WERI-Rb-1 (cell line): ENCODE results near the gene SNTA1.

Experiments
- DNase-seq: peaks from one replicate; pipeline ENCODE4 v3.0.0-alpha.2; 2020
- H3K27ac ChIP-seq: fragments of 250-450 bp; sonication (Bioruptor Pico); 2 replicates; pipeline ENCODE4 v1.5.1; 2020; ENCODE audit warnings: mild to moderate bottlenecking, moderate library complexity
- H3K27me3 ChIP-seq: fragments of 250-450 bp; sonication (Bioruptor Pico); 2 replicates; pipeline ENCODE4 v1.5.1; 2021; ENCODE audit warnings: mild to moderate bottlenecking, low read depth, moderate library complexity; ENCODE audit not compliant: insufficient read depth, severe bottlenecking
- H3K36me3 ChIP-seq: fragments of 250-450 bp; sonication (Bioruptor Pico); 2 replicates; pipeline ENCODE4 v1.5.1; 2020; ENCODE audit warnings: mild to moderate bottlenecking, moderate library complexity
- H3K4me3 ChIP-seq: 2 replicates; pipeline ENCODE4 v1.5.1; 2011; ENCODE audit warnings: low read depth, mild to moderate bottlenecking, control low read depth, low read length
- H3K9me3 ChIP-seq: fragments of 250-450 bp; sonication (Bioruptor Pico); 2 replicates; pipeline ENCODE4 v1.5.1; 2021; ENCODE audit warnings: mild to moderate bottlenecking, moderate library complexity; ENCODE audit not compliant: severe bottlenecking
- CTCF ChIP-seq: IDR thresholded peaks from 2 replicates; pipeline ENCODE4 v1.5.1; 2011; ENCODE audit warnings: low read depth, mild to moderate bottlenecking, control low read depth, inconsistent platforms, low read length

Gene SNTA1

GRCh38 chr20:33475381-33476152 lies 32.0 kb upstream of the SNTA1 start:
- Histone ChIP-seq H3K4me3 (peak overlapping the region; percentile 13), H3K9me3 (no peaks in the 10 kb centered on the region), H3K27me3 (no peaks in the 10 kb centered on the region), H3K36me3 (no peaks in the 10 kb centered on the region), H3K27ac (peak overlapping the region; percentile 88)
- TF ChIP-seq CTCF = no peak
- peak; percentile 86 for DNase-seq

GRCh38 chr20:33474963-33475362 lies 31.4 kb upstream of the SNTA1 start:
- no peaks in the 10 kb centered on the region for H3K36me3 ChIP-seq
- no peaks in the 10 kb centered on the region for H3K27me3 ChIP-seq
- no peaks in the 10 kb centered on the region for H3K9me3 ChIP-seq
- no peak for DNase-seq
- peak overlapping the region; percentile 88 for H3K27ac ChIP-seq
- no peak for TF ChIP-seq CTCF
- H3K4me3 ChIP-seq = no peak overlapping the region; the same call in 1 of the 2 replicates

GRCh38 chr20:33474097-33474873 lies 30.7 kb upstream of the SNTA1 start:
- H3K27ac ChIP-seq = peak overlapping the region; percentile 88
- no peaks in the 10 kb centered on the region for H3K27me3 ChIP-seq
- DNase-seq = peak; percentile 42
- TF ChIP-seq CTCF = no peak
- H3K9me3 ChIP-seq = no peaks in the 10 kb centered on the region
- H3K36me3 ChIP-seq = no peaks in the 10 kb centered on the region
- no peak overlapping the region for H3K4me3 ChIP-seq

GRCh38 chr20:33472868-33473435 lies 29.4 kb upstream of the SNTA1 start:
- H3K36me3 ChIP-seq = no peaks in the 10 kb centered on the region
- no peak overlapping the region for H3K4me3 ChIP-seq
- H3K27me3 ChIP-seq = no peaks in the 10 kb centered on the region
- DNase-seq = no peak
- H3K9me3 ChIP-seq = no peaks in the 10 kb centered on the region
- TF ChIP-seq CTCF = no peak
- H3K27ac ChIP-seq = peak overlapping the region; percentile 88

GRCh38 chr20:33470866-33471265 lies 27.3 kb upstream of the SNTA1 start:
- Histone ChIP-seq H3K27ac (no peak overlapping the region; the same call in none of the 2 replicates), H3K4me3 (no peak overlapping the region), H3K27me3 (no peaks in the 10 kb centered on the region), H3K9me3 (no peaks in the 10 kb centered on the region), H3K36me3 (no peaks in the 10 kb centered on the region)
- no peak for DNase-seq
- no peak for TF ChIP-seq CTCF
